Measurements from ENCODE around the gene VPS52. TPM values are rescaled to one million over a fixed set of nuclear protein-coding genes. Genes with fewer than 3 reads are reported as not detected.

The VPS52 gene
- total RNA-seq, 1 experiment from 2014 or later, result 51.0 TPM

DNA sequence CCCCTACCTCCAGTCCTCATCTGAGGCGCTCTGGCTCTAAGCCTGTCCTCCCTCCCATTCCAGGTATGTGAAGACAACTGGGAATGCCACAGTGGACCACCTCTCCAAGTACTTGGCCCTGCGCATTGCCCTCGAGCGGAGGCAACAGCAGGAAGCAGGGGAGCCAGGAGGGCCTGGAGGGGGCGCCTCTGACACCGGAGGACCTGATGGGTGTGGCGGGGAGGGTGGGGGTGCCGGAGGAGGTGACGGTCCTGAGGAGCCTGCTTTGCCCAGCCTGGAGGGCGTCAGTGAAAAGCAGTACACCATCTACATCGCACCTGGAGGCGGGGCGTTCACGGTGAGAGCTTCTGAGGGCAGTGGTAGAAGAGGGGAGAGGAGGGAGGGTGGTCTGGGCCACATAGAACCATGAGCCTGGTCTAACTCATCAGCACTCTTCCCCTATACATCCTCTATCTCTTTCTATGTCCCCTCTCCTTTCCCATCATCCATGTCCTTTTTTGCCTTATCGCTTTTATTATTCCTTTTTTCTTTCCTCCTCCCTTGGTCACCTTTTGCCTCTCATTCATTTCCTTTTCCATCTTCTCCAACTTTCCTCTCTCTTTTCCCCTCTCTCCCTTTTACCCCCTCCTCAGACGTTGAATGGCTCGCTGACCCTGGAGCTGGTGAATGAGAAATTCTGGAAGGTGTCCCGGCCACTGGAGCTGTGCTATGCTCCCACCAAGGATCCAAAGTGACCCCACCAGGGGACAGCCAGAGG lies 59.8 kb downstream of the VPS52 start:
- DNase-seq (ENCODE audit: low read depth), result no peak

GRCh38 chr6:33211136-33211535 lies 60.5 kb downstream of the VPS52 start:
- DNase-seq (ENCODE audit: low read depth), result no peak

- DNase-seq (ENCODE audit: low read depth), result no peak
Observed at GRCh38 chr6:33209856-33210255, 61.8 kb downstream of the VPS52 start.

DNA sequence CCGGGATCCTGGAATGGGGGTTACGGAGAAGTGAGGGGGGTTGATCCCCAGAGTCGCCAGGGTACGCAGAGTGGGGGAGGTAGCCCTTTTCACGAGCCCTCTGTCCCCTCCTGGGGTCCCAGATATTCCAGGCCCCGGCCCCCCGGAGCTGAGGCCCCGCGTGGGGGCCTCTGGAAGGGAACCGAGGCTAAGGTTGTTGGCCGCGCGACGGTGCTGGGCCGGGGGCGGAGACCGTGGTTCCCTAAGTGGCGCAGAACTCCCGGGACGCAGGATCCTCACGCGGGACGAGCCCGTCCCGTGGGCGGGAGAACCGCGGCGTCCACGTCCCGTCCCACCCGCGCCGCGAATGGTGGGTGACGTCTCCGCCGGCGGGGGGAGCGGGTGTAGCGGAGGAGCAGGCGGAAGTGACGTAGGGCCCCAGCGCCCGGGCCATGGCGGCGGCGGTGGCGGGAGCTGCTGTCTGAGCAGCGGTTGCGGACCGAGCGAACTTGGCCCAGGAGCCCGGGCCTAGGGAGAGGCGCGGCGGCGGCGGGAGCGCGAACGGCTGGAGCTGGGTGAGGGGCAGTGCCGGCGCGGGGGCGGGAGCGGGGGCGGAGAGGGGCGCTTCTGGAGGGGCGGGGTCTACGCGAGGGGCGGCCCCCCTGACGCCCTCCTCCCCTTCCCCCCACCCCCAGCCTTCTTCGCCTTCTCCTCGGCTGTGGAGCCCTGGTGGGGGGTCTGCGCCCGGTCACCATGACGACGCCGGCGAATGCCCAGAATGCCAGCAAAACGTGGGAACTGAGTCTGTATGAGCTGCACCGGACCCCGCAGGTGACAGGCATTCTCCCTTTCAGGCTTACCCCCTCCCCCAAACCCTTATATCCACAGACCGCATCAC lies 63.3 kb downstream of the VPS52 start, which contains the start of gene RING1:
TSS of gene RING1 (plus strand) at position 410 of the 877 bp plus-strand sequence. CDS start at position 733, 323 bp downstream.
- DNase-seq (ENCODE audit: low read depth), result peak; percentile 72

DNA sequence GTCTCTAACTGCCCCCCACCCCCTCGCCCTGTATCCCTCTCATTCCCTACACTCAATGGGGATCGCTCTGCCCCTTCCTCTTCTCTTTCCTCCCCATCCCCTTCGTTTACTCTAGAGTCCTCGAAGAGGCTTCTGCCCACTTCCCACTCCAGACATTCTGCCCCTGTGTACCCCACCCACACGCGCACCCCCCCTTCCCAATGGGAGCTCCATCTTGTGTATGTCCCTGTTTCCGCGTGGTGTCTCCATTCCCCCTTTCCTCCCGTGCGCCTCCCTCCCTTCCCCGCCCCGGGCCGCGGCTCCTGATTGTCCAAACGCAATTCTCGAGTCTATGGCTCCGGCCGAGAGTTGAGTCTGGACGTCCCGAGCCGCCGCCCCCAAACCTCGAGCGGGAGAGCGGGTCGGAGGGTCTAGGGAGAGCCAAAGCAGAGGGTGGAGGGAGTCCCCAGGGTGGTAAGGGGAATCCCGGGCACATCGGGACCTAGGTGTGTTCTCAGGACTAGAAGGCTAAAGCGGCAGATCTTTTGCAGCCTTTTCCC lies 64.1 kb downstream of the VPS52 start:
- peak; percentile 45 for DNase-seq (ENCODE audit: low read depth)

GRCh38 chr6:33206864-33207551 lies 64.7 kb downstream of the VPS52 start:
- no peak for DNase-seq (ENCODE audit: low read depth)

- DNase-seq (ENCODE audit: low read depth), result no peak
Observed at GRCh38 chr6:33206027-33206863, 65.4 kb downstream of the VPS52 start.

GRCh38 chr6:33205191-33206026 lies 66.3 kb downstream of the VPS52 start:
- DNase-seq (ENCODE audit: low read depth), result no peak

- peak; percentile 82 for DNase-seq (ENCODE audit: low read depth)
Observed at GRCh38 chr6:33204415-33205190, 67.1 kb downstream of the VPS52 start, which contains the start of gene HSD17B8. Gene HSD17B8 (plus strand): TSS chr6:33204655. CDS start chr6:33204669, 14 bp downstream.

- no peak for DNase-seq (ENCODE audit: low read depth)
Observed at GRCh38 chr6:33204165-33204414, 67.6 kb downstream of the VPS52 start.

DNA sequence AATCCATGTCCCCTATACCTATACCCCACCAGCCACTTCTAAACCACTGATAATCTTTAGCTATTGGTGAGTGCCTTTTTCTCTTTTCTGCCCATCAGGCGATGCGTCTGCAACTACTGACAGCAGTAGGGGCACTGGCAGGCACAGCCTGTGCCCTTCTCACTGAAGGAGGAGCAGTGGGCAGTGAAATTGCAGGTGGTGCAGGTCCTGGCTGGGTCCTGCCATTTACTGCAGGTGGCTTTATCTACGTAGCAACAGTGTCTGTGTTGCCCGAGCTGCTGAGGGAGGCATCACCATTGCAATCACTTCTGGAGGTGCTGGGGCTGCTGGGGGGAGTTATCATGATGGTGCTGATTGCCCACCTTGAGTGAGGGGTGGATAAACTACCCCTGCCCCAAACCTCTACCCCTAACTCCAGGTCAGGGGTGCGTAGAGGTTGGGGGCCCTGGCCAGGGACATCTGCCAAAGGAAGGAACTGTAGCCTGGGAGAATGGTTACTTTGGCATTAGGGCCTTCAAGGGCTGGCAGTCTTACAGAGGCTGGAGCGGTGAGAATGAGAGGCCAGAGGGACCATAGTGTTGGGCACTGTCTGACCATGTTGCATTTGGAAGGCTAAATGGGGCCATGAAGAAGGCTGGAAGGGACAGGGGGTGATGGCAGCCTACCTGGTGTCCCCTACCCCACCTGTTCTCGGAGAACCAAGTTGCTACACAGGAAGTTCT lies 68.1 kb downstream of the VPS52 start:
- DNase-seq (ENCODE audit: low read depth), result no peak

- no peak for DNase-seq (ENCODE audit: low read depth)
Observed at GRCh38 chr6:33202799-33203198, 68.9 kb downstream of the VPS52 start.

GRCh38 chr6:33201935-33202334 lies 69.7 kb downstream of the VPS52 start:
- no peak for DNase-seq (ENCODE audit: low read depth)

GRCh38 chr6:33201147-33201545 lies 70.5 kb downstream of the VPS52 start:
- no peak for DNase-seq (ENCODE audit: low read depth)

Data from LHCN-M2 (cell line).